HT1080 (cell line): Measurements from ENCODE around the gene CALHM5. TPM values are rescaled to one million over a fixed set of nuclear protein-coding genes. Genes with fewer than 3 reads are reported as not detected.

Experiments used
- DNase-seq: peaks from one replicate; pipeline ENCODE4 v3.0.0-alpha.2; 2015; ENCODE audit warnings: low read depth
- total RNA-seq: library from RNA; depleted of rRNA; stranded (reverse); fragments of >200 nt; shearing (Covaris generic); gene quantifications from 2 replicates; pipeline ENCODE4 v1.2.3, GENCODE V29; 2014

Gene CALHM5
- total RNA-seq, 1 experiment from 2014 or later = 1.3 TPM

GRCh38 chr6:116507324-116507723, 4.1 kb upstream of the CALHM5 start:
- DNase-seq = no peak

GRCh38 chr6:116508527-116508926, 2.9 kb upstream of the CALHM5 start:
- DNase-seq = no peak

GRCh38 chr6:116512111-116512559, 696 bp downstream of the CALHM5 start:
- DNase-seq = no peak

- no peak for DNase-seq
Observed at GRCh38 chr6:116512734-116513133, 1.3 kb downstream of the CALHM5 start.

DNA sequence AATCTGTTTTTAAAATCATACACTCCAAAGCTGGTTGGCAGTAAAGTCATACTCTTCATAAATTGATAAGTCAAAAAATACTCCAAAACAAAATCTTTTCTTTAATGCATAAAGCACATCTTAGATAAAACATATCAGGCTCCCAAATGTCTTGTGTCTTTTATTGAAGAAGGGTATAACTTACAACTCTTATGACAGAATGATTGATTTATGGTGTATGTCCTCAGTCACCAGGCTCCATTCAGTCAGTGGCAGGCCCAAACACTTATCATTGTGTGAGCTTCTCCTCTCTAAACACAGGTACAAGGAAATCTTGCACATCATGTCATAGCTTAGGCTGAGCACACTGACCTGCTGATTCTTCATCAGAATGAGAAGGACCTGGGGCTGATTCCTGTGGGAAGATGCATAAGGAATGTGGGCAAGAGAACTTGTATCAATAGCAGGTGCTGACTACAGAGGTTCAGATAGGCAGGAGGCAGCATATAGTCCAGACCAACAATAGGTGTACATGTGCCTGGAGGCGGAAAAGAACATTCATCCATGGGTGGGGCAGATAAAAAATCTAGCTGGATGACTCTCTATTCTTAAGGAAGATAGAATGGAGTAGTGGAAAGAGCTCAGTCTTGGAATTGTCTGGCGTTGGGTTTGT, 1.9 kb downstream of the CALHM5 start:
- no peak for DNase-seq

DNA sequence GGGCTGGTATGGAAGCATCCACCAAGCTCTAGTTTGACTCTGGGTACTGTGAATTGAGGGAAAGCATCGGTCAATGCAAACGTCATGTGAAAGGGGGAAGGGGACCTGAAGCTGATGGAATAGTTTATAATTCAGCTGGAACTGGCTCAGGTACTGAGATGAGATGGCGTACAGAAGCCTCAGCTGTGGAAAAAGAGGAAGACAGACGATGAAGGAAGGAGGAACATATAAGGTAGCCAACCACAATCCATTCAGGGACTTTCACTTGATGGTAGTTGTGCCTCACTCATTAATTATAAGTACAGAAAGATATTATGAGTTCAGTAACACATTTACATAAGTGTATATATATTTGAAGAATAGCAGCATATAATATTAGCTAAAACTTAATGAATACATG, 2.7 kb downstream of the CALHM5 start:
- DNase-seq = no peak

DNA sequence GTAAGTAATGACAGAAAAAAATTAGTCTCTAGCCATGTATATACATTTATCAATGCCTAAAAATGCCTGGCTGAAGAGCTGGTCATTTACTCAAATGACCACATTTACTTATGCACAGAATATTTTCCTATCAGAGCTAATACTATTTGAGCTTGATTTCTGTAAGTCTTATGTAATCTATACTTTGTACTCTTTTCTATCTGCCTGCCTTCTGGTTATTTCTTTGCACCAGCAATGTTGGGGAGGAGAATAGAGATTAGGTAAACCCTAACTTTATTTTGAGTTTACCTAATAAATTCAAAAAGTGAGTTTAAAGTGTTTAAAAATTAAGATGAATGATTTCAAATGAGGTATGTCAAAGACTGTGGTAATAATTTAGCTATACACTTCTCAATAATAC, 3.7 kb downstream of the CALHM5 start:
- no peak for DNase-seq

- no peak for DNase-seq
Observed at GRCh38 chr6:116518621-116519368, 7.4 kb downstream of the CALHM5 start.

- no peak for DNase-seq
Observed at GRCh38 chr6:116522896-116523295, 11.5 kb downstream of the CALHM5 start.

DNA sequence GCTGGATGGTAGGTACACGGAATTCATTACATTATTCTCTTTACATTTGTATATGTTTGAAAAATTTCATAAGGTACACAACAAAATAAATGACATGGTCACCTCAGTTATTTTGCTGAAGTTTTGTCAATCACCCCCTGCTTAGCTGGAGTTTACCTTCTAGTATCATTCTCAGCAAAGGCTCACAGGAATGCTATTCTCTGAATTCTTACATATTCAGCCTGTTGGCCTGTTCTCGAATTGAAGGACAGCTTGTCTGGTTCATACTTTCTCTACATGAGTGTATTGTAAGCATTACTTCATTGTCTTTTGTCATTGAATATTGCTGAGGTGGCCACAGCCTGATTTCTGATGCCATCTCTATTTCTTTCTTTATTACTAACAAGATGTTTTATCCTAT, 12.8 kb downstream of the CALHM5 start:
- no peak for DNase-seq

GRCh38 chr6:116528133-116528532, 16.7 kb downstream of the CALHM5 start:
- DNase-seq = no peak

DNA sequence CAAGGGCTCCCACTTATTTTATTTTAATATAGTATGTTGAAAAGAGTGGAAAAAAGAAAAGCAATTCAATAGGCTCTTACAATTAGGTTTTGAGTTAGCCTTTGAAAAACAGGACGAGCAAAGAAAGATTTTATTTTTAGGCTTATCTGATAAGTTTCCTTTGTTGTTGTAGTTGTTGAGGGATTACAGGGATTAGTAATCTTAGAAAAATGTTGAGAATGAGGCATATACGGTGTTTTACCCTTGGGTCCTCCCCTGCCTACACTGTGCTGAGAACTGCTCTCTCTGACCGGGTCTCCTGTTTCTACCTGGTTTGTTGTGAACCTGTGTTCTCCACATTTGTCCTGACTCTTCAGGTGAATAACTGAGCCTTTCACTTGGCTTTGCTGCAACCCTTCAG, 17.3 kb downstream of the CALHM5 start:
- DNase-seq = peak; percentile 50

DNA sequence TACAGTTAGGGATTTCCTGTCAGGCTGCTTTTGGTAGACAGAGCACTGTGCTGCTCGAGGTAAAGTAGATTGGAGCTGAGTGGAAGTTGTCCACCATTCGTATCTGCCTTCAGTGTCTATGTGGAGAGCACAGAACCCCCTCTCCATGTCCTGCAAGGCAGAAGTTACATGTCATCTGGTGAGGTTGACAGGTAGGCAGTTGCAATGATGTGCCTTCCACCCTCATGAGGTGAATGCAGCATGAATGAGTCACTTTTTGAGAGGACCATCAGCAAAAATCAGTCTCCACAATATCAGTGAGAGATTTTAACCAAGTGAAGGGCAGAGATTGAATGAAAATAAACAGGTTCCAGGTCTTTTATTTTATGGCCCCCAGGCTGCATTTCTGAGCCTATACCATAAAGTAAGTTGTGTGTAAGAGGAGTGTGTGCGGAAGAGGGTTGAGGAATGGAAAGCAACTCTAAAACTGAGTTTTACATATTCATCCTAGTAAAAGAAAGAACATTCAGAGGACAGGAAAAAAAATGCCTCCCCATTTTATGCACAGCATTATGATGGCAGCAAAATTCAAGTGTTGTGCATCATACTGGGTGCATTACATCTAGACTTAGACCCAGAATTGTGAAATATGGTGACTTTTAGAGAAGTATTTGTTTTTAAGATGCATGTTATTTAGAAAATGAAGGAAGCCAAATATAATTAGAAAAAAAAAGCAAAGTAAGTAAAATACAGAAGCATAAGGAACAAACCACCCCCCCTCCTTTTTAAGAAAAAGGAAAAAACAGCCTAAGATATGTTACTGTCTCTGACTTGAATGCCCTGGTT, 18.2 kb downstream of the CALHM5 start:
- no peak for DNase-seq

DNA sequence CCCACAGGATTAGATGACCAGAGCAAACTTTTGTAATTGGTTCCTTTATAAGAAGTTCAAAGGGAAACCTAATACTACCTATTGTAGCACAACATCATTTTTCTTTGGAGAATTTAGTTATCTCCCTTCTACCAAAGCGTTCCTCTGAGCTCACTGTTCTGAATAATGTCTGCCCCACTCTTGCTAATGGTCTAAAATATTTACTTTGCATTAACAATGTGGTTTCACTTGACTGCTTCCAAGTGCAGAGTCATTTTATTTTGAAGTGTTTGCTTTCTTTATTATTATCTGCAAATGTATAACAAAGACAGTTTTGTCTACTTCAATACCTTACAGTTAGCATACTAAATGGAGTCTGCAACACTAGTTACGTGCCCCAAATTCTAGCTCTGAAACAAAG, 19.0 kb downstream of the CALHM5 start:
- no peak for DNase-seq

GRCh38 chr6:116531675-116532570, 20.5 kb downstream of the CALHM5 start:
- peak; percentile 56 for DNase-seq

DNA sequence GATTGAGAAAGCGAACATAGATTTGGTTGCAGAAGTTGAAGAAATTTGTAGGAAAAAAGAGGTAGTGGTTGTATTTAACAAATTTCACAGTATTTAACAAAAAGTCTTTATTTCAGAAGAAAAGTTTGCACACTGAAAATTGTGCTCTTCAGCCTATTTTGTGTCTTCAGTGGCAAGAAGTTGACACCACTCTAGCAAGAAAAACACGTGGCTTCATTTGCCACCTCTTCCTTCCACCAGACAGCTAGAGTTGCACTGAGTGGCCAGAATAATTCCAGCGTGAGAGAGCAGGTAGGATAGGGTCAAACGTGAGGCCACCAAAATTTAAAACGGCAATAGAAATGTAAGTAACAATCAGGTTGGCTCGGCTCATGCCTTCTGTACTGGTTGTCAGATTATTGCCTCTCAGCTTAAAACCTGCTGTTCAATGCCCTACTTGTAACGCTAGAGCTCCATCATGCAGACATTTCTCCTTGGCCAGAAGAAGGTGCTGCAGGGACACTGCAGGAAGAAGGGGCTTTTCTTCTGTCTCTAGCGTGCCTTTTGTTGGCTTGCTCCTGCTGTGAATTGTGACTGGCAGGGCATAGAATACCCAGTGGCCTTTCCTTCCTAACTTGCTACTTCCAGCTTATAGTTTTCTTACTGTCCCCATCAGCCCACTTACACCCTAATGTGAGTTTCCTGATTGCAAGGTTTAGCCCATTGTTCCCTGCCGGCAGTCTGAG, 22.0 kb downstream of the CALHM5 start:
- no peak for DNase-seq

DNA sequence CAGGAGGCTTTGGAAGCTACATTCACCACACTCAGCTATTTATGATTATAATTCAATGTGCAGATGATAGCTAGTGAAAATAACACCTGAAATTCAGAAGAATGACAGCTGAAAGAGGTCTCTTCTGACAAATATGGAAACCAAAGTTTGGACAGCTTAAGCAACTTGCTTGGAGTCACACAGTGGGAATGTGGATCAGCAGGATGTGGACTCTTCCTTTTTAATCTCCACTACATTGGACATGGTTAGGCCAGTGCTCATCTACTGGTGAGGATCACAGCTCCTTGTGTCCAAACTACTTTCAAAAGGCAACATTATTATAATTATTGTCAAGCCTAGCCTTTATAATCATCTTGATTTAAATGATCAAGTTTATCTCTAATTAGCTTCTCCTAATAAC, 23.7 kb downstream of the CALHM5 start:
- DNase-seq = no peak

DNA sequence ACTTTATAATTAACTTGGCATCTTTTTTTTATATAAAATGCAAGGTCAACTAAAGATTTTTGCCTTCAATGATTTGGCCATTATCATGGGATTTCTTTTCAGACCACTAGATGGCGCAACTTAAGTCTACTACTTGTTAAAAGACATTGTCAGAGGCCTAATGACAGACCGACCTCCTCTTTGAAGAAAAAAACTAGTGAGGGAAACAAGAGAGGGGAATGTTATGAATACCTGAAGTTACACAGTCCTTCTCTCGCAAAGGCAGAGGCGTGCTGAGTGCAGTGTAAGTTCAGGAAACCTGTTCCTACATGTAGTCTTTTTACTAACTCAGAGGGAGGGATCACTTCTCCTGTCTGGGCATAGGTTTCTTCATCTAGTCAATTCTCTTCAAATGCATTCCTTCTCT, 24.8 kb downstream of the CALHM5 start:
- peak; percentile 54 for DNase-seq

DNA sequence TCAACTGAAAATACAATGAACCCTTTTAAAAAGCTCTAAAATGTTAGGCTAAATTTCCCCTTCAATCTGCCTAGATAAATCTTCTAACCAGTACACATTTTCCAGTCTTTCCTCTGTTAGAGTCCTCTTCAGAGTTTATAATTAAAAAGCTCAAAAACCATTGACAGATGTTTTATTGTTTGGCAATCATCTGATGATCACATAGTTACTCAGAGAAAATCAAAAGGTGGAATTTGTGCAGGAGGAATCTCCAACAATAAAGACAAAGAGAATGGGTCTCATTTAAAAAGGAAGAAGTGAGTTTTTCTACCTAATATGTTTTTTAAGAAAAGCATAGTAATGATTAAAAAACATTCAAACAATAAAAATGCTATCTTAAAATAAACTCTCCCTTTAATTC, 31.0 kb downstream of the CALHM5 start:
- DNase-seq = no peak

DNA sequence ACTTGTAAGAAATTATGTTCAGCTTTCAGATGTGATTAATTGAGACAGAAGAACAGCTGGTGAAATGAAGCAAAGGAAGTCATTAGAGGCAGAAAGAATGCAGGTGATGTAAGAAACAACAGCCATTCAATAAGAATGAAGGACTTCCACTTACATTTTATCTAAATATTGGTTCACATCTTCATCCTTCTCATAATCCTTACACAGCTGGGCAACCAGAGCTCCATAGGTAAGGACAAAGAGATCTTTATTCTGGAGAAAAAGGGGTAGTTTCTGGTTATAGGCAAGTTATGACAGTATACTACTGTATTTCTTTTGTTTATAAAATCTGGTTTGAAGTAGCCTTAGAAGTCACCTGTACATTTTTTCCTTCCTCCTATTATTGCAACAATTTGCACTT, 31.7 kb downstream of the CALHM5 start:
- DNase-seq = no peak
